Amniotic epithelial cell (primary cell): ENCODE measurements around the gene ZC3H10.
"Not testable (repeated sequence)": the region's sequence is repeated elsewhere in the genome, so short reads cannot be mapped to it uniquely, and the experiment has no call there.

Experiments used
- DNase-seq: peaks from one replicate; pipeline ENCODE4 v3.0.0-alpha.2; 2010; ENCODE audit warnings: low read depth

Gene ZC3H10

DNA sequence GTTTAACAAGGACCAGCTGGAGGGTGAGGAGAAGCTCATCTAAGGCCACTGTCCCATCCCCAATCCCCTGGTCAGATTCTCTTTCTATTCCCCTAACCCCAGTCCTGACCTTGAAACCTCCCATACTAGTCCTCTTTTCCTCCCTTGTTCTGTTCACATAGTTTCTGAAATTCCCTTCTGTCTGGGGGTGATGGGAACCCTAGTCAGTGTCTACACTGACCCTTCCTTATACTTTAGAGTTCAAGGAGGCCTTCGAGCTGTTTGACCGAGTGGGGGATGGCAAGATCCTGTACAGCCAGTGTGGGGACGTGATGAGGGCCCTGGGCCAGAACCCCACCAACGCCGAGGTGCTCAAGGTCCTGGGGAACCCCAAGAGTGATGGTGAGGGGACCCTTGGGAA is 36.8 kb downstream of the ZC3H10 start:
- DNase-seq: no peak

- DNase-seq: no peak
Measured at GRCh38 chr12:56155256-56155845, 37.3 kb downstream of the ZC3H10 start.

GRCh38 chr12:56156464-56157200 is 38.6 kb downstream of the ZC3H10 start:
- DNase-seq: not testable (repeated sequence)

DNA sequence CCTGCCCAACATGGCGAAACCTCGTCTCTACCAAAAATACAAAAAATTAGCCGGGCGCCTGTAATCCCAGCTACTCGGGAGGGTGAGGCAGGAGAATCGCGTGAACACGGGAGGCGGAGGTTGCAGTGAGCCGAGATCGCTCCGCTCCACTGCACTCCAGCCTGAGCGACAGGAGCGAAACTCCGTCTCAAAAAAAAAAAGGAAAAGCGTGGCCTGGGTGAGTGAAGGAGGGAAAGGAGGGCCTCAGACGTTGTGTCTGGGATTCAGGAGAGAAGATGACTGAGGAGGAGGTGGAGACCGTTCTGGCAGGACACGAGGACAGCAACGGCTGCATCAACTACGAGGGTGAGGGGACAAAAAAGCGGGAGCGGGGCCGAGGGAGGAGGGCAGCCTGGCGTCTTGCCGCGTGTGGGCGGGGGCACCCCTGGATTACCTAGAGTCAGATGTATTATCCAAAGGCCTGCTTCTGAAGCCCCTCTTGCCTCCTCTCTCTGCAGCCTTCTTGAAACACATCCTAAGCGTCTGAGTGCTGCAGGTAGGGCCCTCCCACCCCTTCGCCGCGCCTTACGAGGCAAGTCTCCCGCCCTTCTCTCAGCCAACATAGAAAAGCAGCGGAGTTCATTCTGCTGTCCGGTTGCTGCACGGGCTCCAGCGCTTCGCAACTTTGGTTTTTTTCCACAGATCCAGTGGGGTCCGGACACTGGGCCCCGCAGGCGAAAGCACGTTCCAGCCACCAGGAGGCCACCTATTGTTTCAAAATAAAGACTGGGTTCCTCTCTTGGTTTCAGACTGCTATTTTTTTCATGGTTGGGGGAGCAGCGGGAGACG is 39.3 kb downstream of the ZC3H10 start:
- DNase-seq: peak; percentile 72

- peak; percentile 96 for DNase-seq
Measured at GRCh38 chr12:56158029-56158925, 40.2 kb downstream of the ZC3H10 start, which contains the start of gene MYL6. Gene MYL6 (plus strand): TSS chr12:56158359. CDS start chr12:56158402, 43 bp downstream.

DNA sequence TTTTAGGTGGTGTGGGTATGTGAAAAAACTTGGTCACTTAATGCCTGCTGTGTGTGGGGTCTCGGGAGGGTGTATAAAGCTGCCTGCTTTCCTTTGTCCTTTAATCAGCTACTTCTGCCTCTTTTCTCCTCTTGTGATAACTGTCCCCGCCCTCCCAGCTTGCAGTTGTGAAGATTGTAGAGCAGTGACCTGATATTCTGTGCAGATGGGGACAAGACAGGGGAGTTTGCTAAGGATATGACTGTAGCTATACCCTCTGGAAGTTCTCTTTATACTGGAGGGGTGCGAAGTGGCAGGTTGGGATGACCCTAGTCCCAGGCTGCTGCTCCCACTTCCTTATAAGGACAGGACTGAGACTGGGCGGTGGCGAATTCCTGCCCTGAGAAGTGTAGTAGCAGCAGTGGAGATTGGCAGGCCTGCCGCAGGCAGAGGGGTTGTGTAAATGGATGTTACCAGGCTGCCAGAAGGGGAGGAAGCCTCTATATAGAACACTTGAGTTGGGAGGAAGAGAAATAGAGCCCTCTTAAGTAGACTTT is 40.9 kb downstream of the ZC3H10 start:
- DNase-seq: peak; percentile 64

- no peak for DNase-seq
Measured at GRCh38 chr12:56159482-56160192, 41.6 kb downstream of the ZC3H10 start.

DNA sequence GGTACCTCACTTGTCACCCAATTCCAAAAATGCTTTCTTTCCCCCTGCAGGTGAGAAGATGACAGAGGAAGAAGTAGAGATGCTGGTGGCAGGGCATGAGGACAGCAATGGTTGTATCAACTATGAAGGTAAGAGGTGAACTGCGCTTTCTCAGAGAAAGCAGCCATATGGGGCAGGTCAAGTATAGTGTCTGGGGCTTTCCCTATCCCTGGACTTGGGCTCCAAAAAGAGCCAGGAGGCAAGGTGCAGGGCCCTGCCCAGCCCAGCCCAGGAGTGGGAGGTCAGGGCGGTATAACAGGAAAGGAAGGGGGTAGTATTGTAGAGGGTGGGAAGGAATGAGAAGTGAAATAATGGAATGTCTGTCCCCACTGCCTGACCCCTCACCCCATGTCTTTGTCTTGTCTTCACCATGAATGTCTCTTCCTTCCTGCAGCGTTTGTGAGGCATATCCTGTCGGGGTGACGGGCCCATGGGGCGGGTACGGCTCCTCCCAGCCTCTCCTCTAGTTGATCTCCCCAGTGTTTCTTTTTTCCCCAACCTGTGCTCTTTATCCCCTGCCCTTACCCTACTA is 42.2 kb downstream of the ZC3H10 start:
- DNase-seq: no peak

- no peak for DNase-seq
Measured at GRCh38 chr12:56160894-56161689, 43.0 kb downstream of the ZC3H10 start.

DNA sequence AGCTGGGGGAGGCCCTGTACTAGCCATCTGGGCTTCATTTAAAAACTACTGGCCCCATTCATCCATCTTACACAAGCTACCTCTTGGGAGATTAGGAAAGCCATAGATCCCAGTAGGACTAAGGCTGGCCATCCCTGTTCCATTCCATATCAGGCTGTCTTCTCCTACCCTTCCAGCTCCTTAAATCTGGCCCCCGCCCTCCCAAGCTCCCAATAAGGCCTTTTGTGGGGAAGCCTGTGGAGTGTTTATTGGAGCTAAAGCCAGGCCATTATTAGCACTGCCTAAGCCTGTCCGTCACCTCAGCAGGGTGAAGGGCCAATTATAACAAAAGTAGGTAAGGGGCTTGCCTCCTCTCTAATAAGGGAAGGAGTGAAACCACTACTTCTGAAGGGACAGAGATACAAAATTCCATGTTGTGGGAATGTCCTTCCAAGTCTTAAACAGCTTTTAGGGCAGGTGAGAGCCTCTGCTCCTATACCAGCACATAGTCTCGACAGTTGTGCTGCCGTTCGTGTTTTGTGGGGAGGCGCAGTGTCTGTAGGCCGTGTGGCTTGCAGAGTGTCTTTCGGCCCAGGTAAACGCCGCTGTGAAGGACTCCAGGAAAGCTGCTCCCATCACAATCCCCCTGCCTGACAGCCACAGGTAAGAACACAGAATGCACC is 43.8 kb downstream of the ZC3H10 start:
- DNase-seq: no peak

DNA sequence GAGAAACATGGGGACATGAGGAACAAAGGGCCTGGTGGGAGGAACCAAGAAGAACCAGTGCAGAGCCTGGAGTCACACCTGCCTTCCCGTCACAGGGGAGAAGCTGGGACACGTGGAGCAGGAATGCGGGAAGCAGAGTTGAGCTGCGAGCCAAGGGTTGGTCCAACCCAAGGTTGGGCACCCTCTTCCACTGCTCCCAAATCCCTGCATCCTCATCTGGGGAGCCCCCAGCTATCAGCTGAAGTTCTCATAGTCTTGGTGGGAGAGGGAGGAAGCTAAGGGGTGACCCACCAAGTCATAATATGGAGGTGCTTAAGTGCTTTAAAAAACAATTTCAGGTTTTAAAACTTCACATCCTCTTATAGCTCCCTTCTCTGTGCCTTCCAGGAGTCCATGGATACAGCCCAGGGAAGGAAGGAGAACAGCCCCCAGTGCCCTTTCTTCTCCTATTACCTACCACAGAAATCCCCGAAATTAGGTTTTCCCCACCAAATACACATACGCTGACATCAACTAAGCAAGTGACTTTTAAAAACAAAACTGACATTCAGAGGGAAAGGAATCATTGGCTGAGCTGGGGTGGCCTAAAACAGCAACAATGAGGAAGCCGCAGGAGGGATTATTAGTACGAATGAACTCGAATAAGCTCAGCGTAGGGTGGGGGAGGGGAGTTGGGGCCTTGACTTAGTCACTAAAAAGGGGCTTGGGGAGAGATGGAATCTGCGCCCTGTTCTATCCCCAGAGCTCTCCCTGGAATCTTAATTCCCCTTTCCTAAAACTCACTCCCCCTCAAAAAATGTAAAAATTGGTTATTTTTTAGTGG is 44.6 kb downstream of the ZC3H10 start:
- no peak for DNase-seq

DNA sequence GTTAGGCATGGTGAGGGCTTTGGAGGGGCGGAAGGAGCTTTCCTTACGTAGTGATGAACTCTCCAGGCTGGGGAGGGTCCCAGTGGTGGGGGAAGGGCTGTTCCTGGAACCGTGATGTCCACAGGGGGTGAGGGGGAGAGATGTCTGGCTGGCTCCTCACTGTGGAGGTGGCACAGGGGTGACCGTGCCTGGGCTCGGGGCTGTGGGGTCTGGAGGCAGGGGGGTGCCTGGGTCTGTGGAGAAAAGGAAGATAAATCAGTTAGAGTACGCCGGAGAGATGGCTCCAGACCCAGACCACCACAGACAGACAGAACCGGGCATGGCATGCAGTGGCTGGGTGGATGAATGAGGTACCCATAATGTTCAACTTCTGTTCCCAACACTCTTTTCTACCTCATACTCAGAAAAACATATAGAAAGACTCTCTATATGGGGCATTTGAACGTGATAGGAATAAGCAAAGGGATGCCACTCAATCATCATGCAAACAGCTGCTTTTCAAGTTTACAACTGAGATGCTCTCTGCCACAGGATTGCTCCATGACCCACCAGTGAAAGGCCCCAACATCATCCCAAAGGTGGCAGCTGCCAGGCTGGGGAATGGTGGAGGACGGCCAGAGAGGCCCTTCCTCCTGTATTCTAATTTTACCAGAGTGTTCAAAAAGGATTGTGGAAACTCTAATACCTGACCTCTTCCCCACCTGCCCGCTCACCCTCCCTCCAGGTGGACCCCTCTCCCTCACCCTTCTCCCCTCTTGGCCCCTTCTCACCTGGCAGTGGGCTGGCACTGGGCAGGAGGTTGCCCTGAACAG is 45.7 kb downstream of the ZC3H10 start:
- DNase-seq: no peak

DNA sequence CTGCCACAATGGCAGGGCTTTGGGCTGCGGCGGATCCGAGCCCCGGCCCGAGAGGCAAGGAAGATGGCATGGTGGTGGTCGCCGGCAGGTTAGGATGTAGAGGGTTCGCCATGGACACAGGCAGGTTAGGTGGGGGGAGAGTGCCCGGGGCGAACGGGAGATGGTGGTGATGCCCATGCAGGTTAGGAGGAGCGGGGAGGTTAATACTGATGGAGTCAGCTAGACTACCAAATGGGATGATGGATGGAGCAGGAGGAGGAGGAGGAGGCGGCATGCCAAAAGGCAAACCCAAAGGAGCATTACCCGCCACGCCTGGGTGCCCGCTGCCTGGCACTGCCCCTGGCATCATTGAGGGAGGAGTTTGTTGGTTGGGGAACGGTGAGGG is 46.3 kb downstream of the ZC3H10 start:
- no peak for DNase-seq

- DNase-seq: no peak
Measured at GRCh38 chr12:56165369-56165768, 47.3 kb downstream of the ZC3H10 start.

- DNase-seq: no peak
Measured at GRCh38 chr12:56169229-56169759, 51.2 kb downstream of the ZC3H10 start.

- DNase-seq: no peak
Measured at GRCh38 chr12:56172839-56173238, 54.8 kb downstream of the ZC3H10 start.
